ENCODE data around the gene TIMM50.
A peak's percentile ranks its signal among the peaks of the same experiment; 100 is the strongest.

Gene TIMM50

GRCh38 chr19:39502640-39503417 lies 22.2 kb downstream of the TIMM50 start:
- peak; percentile 76 for DNase-seq

- DNase-seq, result no peak
These were observed 25.9 kb downstream of the TIMM50 start for GRCh38 chr19:39506598-39506943.

GRCh38 chr19:39506944-39507714 lies 26.5 kb downstream of the TIMM50 start:
- DNase-seq, result peak; percentile 56

GRCh38 chr19:39507715-39508364 lies 27.2 kb downstream of the TIMM50 start:
- no peak for DNase-seq

GRCh38 chr19:39508629-39509028 lies 28.0 kb downstream of the TIMM50 start:
- DNase-seq, result no peak

GRCh38 chr19:39509233-39509632 lies 28.6 kb downstream of the TIMM50 start:
- DNase-seq, result no peak

GRCh38 chr19:39512988-39513387 lies 32.4 kb downstream of the TIMM50 start:
- DNase-seq, result no peak

- DNase-seq, result no peak
These were observed 34.4 kb downstream of the TIMM50 start, which contains the start of gene SELENOV for GRCh38 chr19:39514840-39515550. SELENOV (plus strand) TSS chr19:39515139; CDS start chr19:39515213, 74 bp downstream.

- peak; percentile 18 for DNase-seq
These were observed 35.0 kb downstream of the TIMM50 start for GRCh38 chr19:39515551-39516191.

- DNase-seq, result no peak
These were observed 35.6 kb downstream of the TIMM50 start for GRCh38 chr19:39516270-39516669.

- DNase-seq, result no peak
These were observed 36.8 kb downstream of the TIMM50 start for GRCh38 chr19:39517432-39517831.

GRCh38 chr19:39518458-39518857 lies 37.8 kb downstream of the TIMM50 start:
- no peak for DNase-seq

- no peak for DNase-seq
These were observed 38.3 kb downstream of the TIMM50 start for GRCh38 chr19:39518975-39519374.

GRCh38 chr19:39520541-39521484 lies 40.2 kb downstream of the TIMM50 start:
- DNase-seq, result no peak

GRCh38 chr19:39524495-39524894 lies 43.9 kb downstream of the TIMM50 start:
- no peak for DNase-seq

GRCh38 chr19:39525205-39525604 lies 44.6 kb downstream of the TIMM50 start:
- DNase-seq, result no peak

GRCh38 chr19:39531834-39532232 lies 51.2 kb downstream of the TIMM50 start:
- DNase-seq, result no peak

GRCh38 chr19:39532233-39533002 lies 51.8 kb downstream of the TIMM50 start, which contains the start of gene EID2B:
EID2B (minus strand) TSS chr19:39532852; CDS start chr19:39532802, 50 bp downstream.
- DNase-seq, result peak; percentile 96

GRCh38 chr19:39533003-39533512 lies 52.4 kb downstream of the TIMM50 start:
- DNase-seq, result no peak

- no peak for DNase-seq
These were observed 53.2 kb downstream of the TIMM50 start for GRCh38 chr19:39533791-39534190.

All from stimulated activated CD4-positive, alpha-beta T cell treated with anti-CD3 and anti-CD28 coated beads, Interleukin-12 subunit alpha, Interleukin-12 subunit beta, amount 100 ng/mL, for 4 hours (primary cell).